HCT116 (cell line): Measurements from ENCODE around the gene GLOD5. TPM values are rescaled to one million over a fixed set of nuclear protein-coding genes. Genes with fewer than 3 reads are reported as not detected.

Experiments
- ATAC-seq: fragments of 200-7000 bp; cut with Tn5 transposase; 2 replicates; pipeline ENCODE4 v1.9.1; 2020; ENCODE audit warnings: mild to moderate bottlenecking, moderate library complexity
- BruUV-seq: library from RNA; stranded (reverse); fragments of 400-500 nt; replicated peaks from 2 replicates; lab custom pipeline; 2021; lab: Mats Ljungman, UMichigan
- CTCF ChIA-PET: fragments of 300-600 bp; sonication (Branson Sonifier 250); formaldehyde crosslinking; loops from one replicate; lab custom pipeline; 2021; ENCODE audit warnings: antibody characterized with exemption; lab: Charles Lee
- POLR2A ChIA-PET: fragments of 300-600, 350-600 bp; sonication (Branson Sonifier 250); formaldehyde crosslinking; loops from one replicate; lab custom pipeline; 2021; ENCODE audit warnings: antibody characterized with exemption; lab: Charles Lee
- RAD21 ChIA-PET, 2 experiments: fragments of 300-600 bp; sonication (Branson Sonifier 250); formaldehyde crosslinking; loops; one replicate each; lab custom pipeline; 2023; ENCODE audit warnings: low total read pairs in 2 of 2; ENCODE audit not compliant: uncharacterized antibody in 2 of 2, unreplicated experiment in 2 of 2, low non-redundant PET in 1 of 2; lab: Charles Lee
- DNase-seq: peaks from one replicate; pipeline ENCODE4 v3.0.0-alpha.2; 2010; ENCODE audit warnings: low read depth, low spot score
- H2AFZ ChIP-seq: fragments of 200-600 bp; shearing (Covaris generic), sonication (generic); 2 replicates; pipeline ENCODE4 v1.6.1; 2017; ENCODE audit warnings: low read depth, mixed run types, mixed read lengths, antibody characterized with exemption, low read length; ENCODE audit not compliant: poor library complexity, severe bottlenecking
- H3K27ac ChIP-seq: 2 replicates; pipeline ENCODE4 v1.5.1; 2012; ENCODE audit warnings: low read depth, low read length
- H3K27me3 ChIP-seq: fragments of 200-600 bp; sonication (generic); 2 replicates; pipeline ENCODE4 v1.6.1; 2016; ENCODE audit warnings: mixed run types, low read length, mixed read lengths; ENCODE audit not compliant: insufficient read depth
- H3K36me3 ChIP-seq, 2 experiments: fragments of 200-500 bp in 1 of 2; fragments of 200-600 bp in 1 of 2; sonication (Bioruptor generic) in 1 of 2; sonication (generic) in 1 of 2; 2 replicates each; pipeline versions ENCODE4 v1.5.1 to v1.6.1; 2014 to 2016; ENCODE audit warnings: low read length in 2 of 2, inconsistent platforms in 1 of 2, mixed read lengths in 1 of 2, mixed run types in 1 of 2; ENCODE audit not compliant: insufficient read depth in 2 of 2, control insufficient read depth in 1 of 2
- H3K4me1 ChIP-seq, 2 experiments: fragments of 200-600 bp in 1 of 2; sonication (generic) in 1 of 2; 2 replicates each; pipeline versions ENCODE4 v1.5.1 to v1.6.1; 2012 to 2017; ENCODE audit warnings: low read length in 2 of 2, inconsistent platforms in 1 of 2, mild to moderate bottlenecking in 1 of 2, mixed read lengths in 1 of 2, mixed run types in 1 of 2, moderate library complexity in 1 of 2; ENCODE audit not compliant: insufficient read depth in 2 of 2, control insufficient read depth in 1 of 2
- H3K4me2 ChIP-seq: fragments of 200-600 bp; sonication (generic); 2 replicates; pipeline ENCODE4 v1.6.1; 2017; ENCODE audit warnings: mixed run types, low read length, mixed read lengths
- H3K4me3 ChIP-seq, 2 experiments: fragments of 200-600 bp in 1 of 2; sonication (generic) in 1 of 2; replicated peaks in 1 of 2; 2 replicates each; pipeline ENCODE4 v1.5.1; 2011 to 2016; ENCODE audit warnings: low read length in 2 of 2, control low read depth in 1 of 2, low read depth in 1 of 2, mild to moderate bottlenecking in 1 of 2, mixed read lengths in 1 of 2, mixed run types in 1 of 2
- H3K79me2 ChIP-seq: fragments of 200-600 bp; sonication (generic); 2 replicates; pipeline ENCODE4 v1.6.1; 2017; ENCODE audit warnings: mild to moderate bottlenecking, mixed run types, low read length, moderate library complexity, mixed read lengths; ENCODE audit not compliant: insufficient read depth
- H3K9ac ChIP-seq: fragments of 200-600 bp; sonication (generic); 2 replicates; pipeline ENCODE4 v1.6.1; 2016; ENCODE audit warnings: low read length, mixed read lengths
- H3K9me2 ChIP-seq: fragments of 200-600 bp; sonication (generic), shearing (Covaris generic); 2 replicates; pipeline ENCODE4 v1.6.1; 2017; ENCODE audit warnings: mixed run types, mild to moderate bottlenecking, moderate library complexity; ENCODE audit not compliant: insufficient read depth
- H3K9me3 ChIP-seq, 2 experiments: fragments of 200-500 bp in 1 of 2; fragments of 200-600 bp in 1 of 2; sonication (Bioruptor generic) in 1 of 2; sonication (generic) in 1 of 2; 2 replicates each; pipeline ENCODE4 v1.6.1; 2014 to 2017; ENCODE audit warnings: low read length in 2 of 2, mixed read lengths in 2 of 2, inconsistent platforms in 1 of 2, low read depth in 1 of 2, mild to moderate bottlenecking in 1 of 2, mixed run types in 1 of 2, moderate library complexity in 1 of 2; ENCODE audit not compliant: control insufficient read depth in 1 of 2, insufficient read depth in 1 of 2
- H4K20me1 ChIP-seq: fragments of 200-600 bp; sonication (generic), shearing (Covaris generic); 2 replicates; pipeline ENCODE4 v1.6.1; 2017; ENCODE audit warnings: mixed run types, mild to moderate bottlenecking, moderate library complexity; ENCODE audit not compliant: insufficient read depth
- ATF3 ChIP-seq: IDR thresholded peaks from 2 replicates; pipeline ENCODE4 v1.6.1; 2012
- CBX3 ChIP-seq: IDR thresholded peaks from 2 replicates; pipeline ENCODE4 v1.6.1; 2012; ENCODE audit warnings: low read depth
- EZH2 ChIP-seq: fragments of 200-600 bp; sonication (generic); IDR thresholded peaks from 2 replicates; pipeline ENCODE4 v1.6.1; 2017; ENCODE audit warnings: antibody characterized with exemption, mixed run types
- EZH2phosphoT487 ChIP-seq: fragments of 200-600 bp; IDR thresholded peaks from 2 replicates; pipeline ENCODE4 v1.6.1; 2018; ENCODE audit warnings: antibody characterized with exemption, borderline replicate concordance
- JUND ChIP-seq: IDR thresholded peaks from 2 replicates; pipeline ENCODE4 v1.6.1; 2012
- RAD21 ChIP-seq: IDR thresholded peaks from 2 replicates; pipeline ENCODE4 v1.6.1; 2012; ENCODE audit warnings: low read depth, mild to moderate bottlenecking
- SIN3A ChIP-seq: IDR thresholded peaks from 2 replicates; pipeline ENCODE4 v1.6.1; 2012; ENCODE audit warnings: low read depth
- SP1 ChIP-seq: IDR thresholded peaks from 2 replicates; pipeline ENCODE4 v1.6.1; 2012; ENCODE audit warnings: low read depth
- ZFX ChIP-seq: fragments of 450-650 bp; IDR thresholded peaks from 2 replicates; pipeline ENCODE4 v1.6.1; 2017
- intact Hi-C: fragments of 100-400 bp; cut with micrococcal nuclease; formaldehyde crosslinking; loops from 2 replicates; pipeline ENCODE4 v1.10.0; 2022
- total RNA-seq: library from RNA; stranded (reverse); gene quantifications from one replicate; pipeline ENCODE4 v1.2.1, GENCODE V29; 2021; ENCODE audit not compliant: unreplicated experiment
- TF ChIP-seq, protein P1 (sequence below): IDR thresholded peaks from 2 replicates; pipeline ENCODE4 v1.6.1; 2012; ENCODE audit warnings: low read depth

GLOD5 gene
- total RNA-seq, 1 experiment from 2014 or later: not detected

- BruUV-seq: no TSS peak
Observed at GRCh38 chrX:48745222-48745621, 16.3 kb upstream of the GLOD5 start.

More at GRCh38 chrX:48745222-48745621, 16.3 kb upstream of the GLOD5 start:
- Histone ChIP-seq H3K27ac (no peak overlapping the region), H3K4me2 (no peak overlapping the region), H3K9ac (no peak overlapping the region), H3K79me2 (no peaks in the 10 kb centered on the region), H2AFZ (no peak overlapping the region), H4K20me1 (no peaks in the 10 kb centered on the region), H3K4me3 (no peak overlapping the region), H3K27me3 (no peaks in the 10 kb centered on the region), H3K9me3 (no peaks in the 10 kb centered on the region), H3K36me3 (no peaks in the 10 kb centered on the region), H3K4me1 (no peaks in the 10 kb centered on the region), H3K9me2 (no peaks in the 10 kb centered on the region)
- no peak for DNase-seq
- CTCF ChIA-PET: no interaction called here
- intact Hi-C loops: no loop called here
- POLR2A ChIA-PET: interaction anchor here (0.7 kb wide), 1 partner anchor 333 kb away, joined by 6 read pairs; no protein-coding TSS in a partner anchor
- no peak for ATAC-seq
- RAD21 ChIA-PET: no interaction called here
- TF ChIP-seq SP1 (no peak), EZH2phosphoT487 (no peak), SIN3A (no peak), CBX3 (no peak), JUND (no peak), EZH2 (no peak), RAD21 (no peak), ATF3 (no peak), ZFX (no peak)
- TF ChIP-seq, protein P1, sequence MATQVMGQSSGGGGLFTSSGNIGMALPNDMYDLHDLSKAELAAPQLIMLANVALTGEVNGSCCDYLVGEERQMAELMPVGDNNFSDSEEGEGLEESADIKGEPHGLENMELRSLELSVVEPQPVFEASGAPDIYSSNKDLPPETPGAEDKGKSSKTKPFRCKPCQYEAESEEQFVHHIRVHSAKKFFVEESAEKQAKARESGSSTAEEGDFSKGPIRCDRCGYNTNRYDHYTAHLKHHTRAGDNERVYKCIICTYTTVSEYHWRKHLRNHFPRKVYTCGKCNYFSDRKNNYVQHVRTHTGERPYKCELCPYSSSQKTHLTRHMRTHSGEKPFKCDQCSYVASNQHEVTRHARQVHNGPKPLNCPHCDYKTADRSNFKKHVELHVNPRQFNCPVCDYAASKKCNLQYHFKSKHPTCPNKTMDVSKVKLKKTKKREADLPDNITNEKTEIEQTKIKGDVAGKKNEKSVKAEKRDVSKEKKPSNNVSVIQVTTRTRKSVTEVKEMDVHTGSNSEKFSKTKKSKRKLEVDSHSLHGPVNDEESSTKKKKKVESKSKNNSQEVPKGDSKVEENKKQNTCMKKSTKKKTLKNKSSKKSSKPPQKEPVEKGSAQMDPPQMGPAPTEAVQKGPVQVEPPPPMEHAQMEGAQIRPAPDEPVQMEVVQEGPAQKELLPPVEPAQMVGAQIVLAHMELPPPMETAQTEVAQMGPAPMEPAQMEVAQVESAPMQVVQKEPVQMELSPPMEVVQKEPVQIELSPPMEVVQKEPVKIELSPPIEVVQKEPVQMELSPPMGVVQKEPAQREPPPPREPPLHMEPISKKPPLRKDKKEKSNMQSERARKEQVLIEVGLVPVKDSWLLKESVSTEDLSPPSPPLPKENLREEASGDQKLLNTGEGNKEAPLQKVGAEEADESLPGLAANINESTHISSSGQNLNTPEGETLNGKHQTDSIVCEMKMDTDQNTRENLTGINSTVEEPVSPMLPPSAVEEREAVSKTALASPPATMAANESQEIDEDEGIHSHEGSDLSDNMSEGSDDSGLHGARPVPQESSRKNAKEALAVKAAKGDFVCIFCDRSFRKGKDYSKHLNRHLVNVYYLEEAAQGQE: no peak
